ENCODE results near the gene GBF1. TPM values are rescaled to one million over a fixed set of nuclear protein-coding genes. Genes with fewer than 3 reads are reported as not detected.

The GBF1 gene
- total RNA-seq, 1 experiment from 2014 or later: 69.8 TPM

- H3K36me3 Mint-ChIP-seq (ENCODE audit: insufficient read depth, unreplicated experiment): peaks cover 11% of the 10 kb centered on the region
- no peaks in the 10 kb centered on the region for H3K9me3 Mint-ChIP-seq (ENCODE audit: unreplicated experiment)
- H3K4me3 Mint-ChIP-seq (ENCODE audit: unreplicated experiment): no peak overlapping the region
- BruUV-seq (replicated peaks): no TSS peak
- CTCF ChIA-PET: no interaction called here
- no peak overlapping the region for H3K4me3 ChIP-seq (ENCODE audit: low read depth, low read length)
- DNase-seq: no peak
- no peaks in the 10 kb centered on the region for H3K9me3 ChIP-seq
- no peak overlapping the region for H3K27ac Mint-ChIP-seq (ENCODE audit: unreplicated experiment)
- H3K27me3 ChIP-seq (replicated peaks; ENCODE audit: control insufficient read depth, insufficient read depth, low read length): no peaks in the 10 kb centered on the region
- peaks cover 9% of the 10 kb centered on the region for H3K4me1 ChIP-seq
- intact Hi-C loops (cut with micrococcal nuclease; ENCODE audit: unreplicated experiment): no loop called here
- no peaks in the 10 kb centered on the region; the same call in 1 of the 2 replicates for H3K36me3 ChIP-seq (ENCODE audit: control insufficient read depth, insufficient read depth, low read length)
- H3K4me1 Mint-ChIP-seq (ENCODE audit: low read depth, unreplicated experiment): peaks cover 15% of the 10 kb centered on the region
- POLR2A ChIA-PET: no interaction called here
- no peak for TF ChIP-seq CTCF (IDR thresholded peaks at IDR 0.05; ENCODE audit: insufficient read depth in 1 of 2, low read depth in 1 of 2, low read length in 1 of 2, severe bottlenecking in 1 of 2, unreplicated experiment in 1 of 2)
- no peaks in the 10 kb centered on the region for H3K27me3 Mint-ChIP-seq (ENCODE audit: insufficient read depth, unreplicated experiment)
Measured at GRCh38 chr10:102314801-102315200, 69.5 kb downstream of the GBF1 start.

GRCh38 chr10:102316421-102316820 is 71.1 kb downstream of the GBF1 start:
- ChIA-PET POLR2A (no interaction called here), CTCF (no interaction called here)
- intact Hi-C loops (cut with micrococcal nuclease; ENCODE audit: unreplicated experiment): no loop called here

GRCh38 chr10:102322914-102323313 is 77.6 kb downstream of the GBF1 start:
- POLR2A ChIA-PET: no interaction called here
- Mint-ChIP-seq H3K27ac (ENCODE audit: unreplicated experiment) (no peak overlapping the region), H3K36me3 (ENCODE audit: insufficient read depth, unreplicated experiment) (peaks cover 7% of the 10 kb centered on the region), H3K4me3 (ENCODE audit: unreplicated experiment) (no peak overlapping the region), H3K9me3 (ENCODE audit: unreplicated experiment) (no peaks in the 10 kb centered on the region), H3K4me1 (ENCODE audit: low read depth, unreplicated experiment) (no peaks in the 10 kb centered on the region), H3K27me3 (ENCODE audit: insufficient read depth, unreplicated experiment) (no peaks in the 10 kb centered on the region)
- TF ChIP-seq CTCF (IDR thresholded peaks at IDR 0.05; ENCODE audit: insufficient read depth in 1 of 2, low read depth in 1 of 2, low read length in 1 of 2, severe bottlenecking in 1 of 2, unreplicated experiment in 1 of 2): no peak
- BruUV-seq (replicated peaks): no TSS peak
- Histone ChIP-seq H3K4me3 (ENCODE audit: low read depth, low read length) (no peak overlapping the region), H3K27me3 (replicated peaks; ENCODE audit: control insufficient read depth, insufficient read depth, low read length) (no peaks in the 10 kb centered on the region), H3K9me3 (no peaks in the 10 kb centered on the region), H3K36me3 (ENCODE audit: control insufficient read depth, insufficient read depth, low read length) (no peaks in the 10 kb centered on the region), H3K4me1 (no peaks in the 10 kb centered on the region)
- DNase-seq: no peak
- CTCF ChIA-PET: interaction anchor here (0.6 kb wide), 1 partner anchor 27 kb away, joined by 3 read pairs; no protein-coding TSS in a partner anchor
- intact Hi-C loops (cut with micrococcal nuclease; ENCODE audit: unreplicated experiment): no loop called here

More at GRCh38 chr10:102316421-102316820, 71.1 kb downstream of the GBF1 start:
- Mint-ChIP-seq H3K27ac (ENCODE audit: unreplicated experiment) (no peak overlapping the region), H3K4me1 (ENCODE audit: low read depth, unreplicated experiment) (peaks cover under 1% of the 10 kb centered on the region), H3K36me3 (ENCODE audit: insufficient read depth, unreplicated experiment) (peaks cover 6% of the 10 kb centered on the region), H3K4me3 (ENCODE audit: unreplicated experiment) (no peak overlapping the region), H3K27me3 (ENCODE audit: insufficient read depth, unreplicated experiment) (no peaks in the 10 kb centered on the region), H3K9me3 (ENCODE audit: unreplicated experiment) (no peaks in the 10 kb centered on the region)
- H3K4me3 ChIP-seq (ENCODE audit: low read depth, low read length): no peak overlapping the region
- no peaks in the 10 kb centered on the region for H3K4me1 ChIP-seq
- no peaks in the 10 kb centered on the region for H3K9me3 ChIP-seq
- no peaks in the 10 kb centered on the region for H3K27me3 ChIP-seq (replicated peaks; ENCODE audit: control insufficient read depth, insufficient read depth, low read length)
- TF ChIP-seq CTCF (IDR thresholded peaks at IDR 0.05; ENCODE audit: insufficient read depth in 1 of 2, low read depth in 1 of 2, low read length in 1 of 2, severe bottlenecking in 1 of 2, unreplicated experiment in 1 of 2): no peak
- BruUV-seq (replicated peaks): no TSS peak
- no peak for DNase-seq
- no peaks in the 10 kb centered on the region; the same call in 1 of the 2 replicates for H3K36me3 ChIP-seq (ENCODE audit: control insufficient read depth, insufficient read depth, low read length)
